Activated CD4-positive, alpha-beta memory T cell treated with anti-CD3 and anti-CD28 coated beads, Interleukin-2, amount 10 ng/mL, durations not matched to agents 7 days and 5 days (primary cell): ENCODE results near the gene OSBP2. TPM values are rescaled to one million over a fixed set of nuclear protein-coding genes. Genes with fewer than 3 reads are reported as not detected.

Experiments
- CTCF ChIA-PET: fragments of 350-600 bp; sonication (Branson Sonifier 250); formaldehyde crosslinking; loops from one replicate; lab custom pipeline; 2021; ENCODE audit warnings: antibody characterized with exemption, inconsistent platforms; lab: Charles Lee
- POLR2A ChIA-PET: fragments of 350-600 bp; sonication (Branson Sonifier 250); formaldehyde crosslinking; loops from one replicate; lab custom pipeline; 2021; ENCODE audit warnings: antibody characterized with exemption; lab: Charles Lee
- DNase-seq: peaks from one replicate; pipeline ENCODE4 v3.0.0-alpha.2; 2020
- H3K27ac Mint-ChIP-seq: one replicate; pipeline ENCODE4 v1.8.0; 2021; ENCODE audit warnings: mild to moderate bottlenecking, mixed read lengths
- H3K27me3 Mint-ChIP-seq: one replicate; pipeline ENCODE4 v1.8.0; 2021; ENCODE audit warnings: mixed read lengths
- H3K36me3 Mint-ChIP-seq: one replicate; pipeline ENCODE4 v1.8.0; 2021; ENCODE audit warnings: low read depth, mixed read lengths
- H3K4me1 Mint-ChIP-seq: one replicate; pipeline ENCODE4 v1.8.0; 2021; ENCODE audit warnings: mixed read lengths
- H3K4me3 Mint-ChIP-seq: one replicate; pipeline ENCODE4 v1.8.0; 2021; ENCODE audit warnings: mild to moderate bottlenecking, mixed read lengths
- H3K9me3 Mint-ChIP-seq: one replicate; pipeline ENCODE4 v1.8.0; 2021; ENCODE audit warnings: mixed read lengths
- total RNA-seq, 2 experiments: library from RNA; stranded (reverse); gene quantifications; one replicate each; pipeline ENCODE4 v1.2.3, GENCODE V29; 2021

The OSBP2 gene
- total RNA-seq, 2 experiments from 2014 or later, result 4.8 to 5.0 TPM

DNA sequence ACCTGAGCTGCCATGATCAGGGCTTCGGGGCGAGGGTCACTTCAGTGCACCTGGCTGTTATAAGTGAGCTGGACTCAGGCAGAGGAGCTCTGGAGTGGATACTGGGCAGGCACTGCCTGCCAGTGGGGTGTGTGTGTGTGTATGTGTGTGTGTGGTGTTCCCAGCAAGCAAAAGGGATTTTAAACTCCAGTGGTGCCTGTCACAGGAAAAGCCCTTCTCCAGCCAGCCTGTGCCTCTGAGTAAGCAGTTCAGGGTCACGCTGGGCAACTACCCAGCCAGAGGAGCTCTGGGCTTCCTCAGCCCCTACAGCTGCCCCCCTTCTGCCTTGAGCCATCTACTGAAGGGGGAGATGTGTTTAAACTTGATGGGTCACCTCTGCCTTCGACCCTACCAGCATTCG, 109.0 kb downstream of the OSBP2 start:
- Mint-ChIP-seq H3K27ac (no peak overlapping the region), H3K4me1 (peaks cover 23% of the 10 kb centered on the region), H3K27me3 (peaks cover 41% of the 10 kb centered on the region), H3K4me3 (no peak overlapping the region), H3K9me3 (no peaks in the 10 kb centered on the region), H3K36me3 (no peaks in the 10 kb centered on the region)
- CTCF ChIA-PET, result no interaction called here
- no peak for DNase-seq
- POLR2A ChIA-PET, result interaction anchor here (1.1 kb wide), 1 partner anchor 15 kb away, joined by 3 read pairs; no protein-coding TSS in a partner anchor

- ChIA-PET CTCF (no interaction called here), POLR2A (no interaction called here)
- no peaks in the 10 kb centered on the region for H3K36me3 Mint-ChIP-seq
These were observed 110.0 kb downstream of the OSBP2 start for GRCh38 chr22:30804626-30805025.

GRCh38 chr22:30806391-30806861, 111.8 kb downstream of the OSBP2 start:
- H3K27ac Mint-ChIP-seq, result no peak overlapping the region
- peaks cover 24% of the 10 kb centered on the region for H3K27me3 Mint-ChIP-seq
- H3K4me3 Mint-ChIP-seq, result no peak overlapping the region
- H3K9me3 Mint-ChIP-seq, result no peaks in the 10 kb centered on the region
- CTCF ChIA-PET, result interaction anchor here (0.9 to 2.1 kb wide), 2 partner anchors 64 to 172 kb away, joined by 4 to 5 read pairs; no protein-coding TSS in a partner anchor
- H3K4me1 Mint-ChIP-seq, result peaks cover 29% of the 10 kb centered on the region
- DNase-seq, result no peak
- POLR2A ChIA-PET, result no interaction called here
- no peaks in the 10 kb centered on the region for H3K36me3 Mint-ChIP-seq

More at GRCh38 chr22:30804626-30805025, 110.0 kb downstream of the OSBP2 start:
- no peak overlapping the region for H3K4me3 Mint-ChIP-seq
- no peak for DNase-seq
- peaks cover 25% of the 10 kb centered on the region for H3K4me1 Mint-ChIP-seq
- no peak overlapping the region for H3K27ac Mint-ChIP-seq
- peaks cover 41% of the 10 kb centered on the region for H3K27me3 Mint-ChIP-seq
- H3K9me3 Mint-ChIP-seq, result no peaks in the 10 kb centered on the region

GRCh38 chr22:30809086-30809485, 114.4 kb downstream of the OSBP2 start:
- no peak overlapping the region for H3K4me3 Mint-ChIP-seq
- peaks cover 22% of the 10 kb centered on the region for H3K4me1 Mint-ChIP-seq
- DNase-seq, result no peak
- H3K36me3 Mint-ChIP-seq, result no peaks in the 10 kb centered on the region
- H3K27ac Mint-ChIP-seq, result no peak overlapping the region
- ChIA-PET CTCF (no interaction called here), POLR2A (no interaction called here)
- H3K27me3 Mint-ChIP-seq, result peaks cover 8% of the 10 kb centered on the region
- H3K9me3 Mint-ChIP-seq, result no peaks in the 10 kb centered on the region

DNA sequence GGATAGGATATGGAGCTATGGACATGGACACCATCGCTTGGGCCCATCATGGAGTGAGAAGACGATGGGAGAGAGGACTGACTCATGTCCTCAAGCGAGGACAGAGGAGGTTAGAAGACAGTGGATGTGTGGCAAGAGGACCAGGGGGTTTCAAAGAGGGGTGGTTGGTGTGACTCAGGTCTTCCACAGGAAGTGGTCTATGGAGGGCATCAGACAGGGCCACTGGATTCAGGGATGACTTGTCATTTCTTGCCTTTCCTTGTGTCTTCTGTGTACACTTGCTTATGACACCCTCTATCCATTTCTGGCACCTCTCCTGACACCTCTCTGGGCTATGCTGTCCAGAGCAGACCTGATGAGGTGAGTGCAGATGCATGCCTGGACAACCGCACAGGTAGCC, 115.4 kb downstream of the OSBP2 start:
- DNase-seq, result no peak
- Mint-ChIP-seq H3K9me3 (no peaks in the 10 kb centered on the region), H3K36me3 (no peaks in the 10 kb centered on the region), H3K4me3 (no peak overlapping the region), H3K27me3 (peaks cover 3% of the 10 kb centered on the region), H3K27ac (no peak overlapping the region), H3K4me1 (peaks cover 20% of the 10 kb centered on the region)
- ChIA-PET CTCF (interaction anchor here (0.5 kb wide), 1 partner anchor 173 kb away, joined by 4 read pairs; no protein-coding TSS in a partner anchor), POLR2A (no interaction called here)

GRCh38 chr22:30813936-30814335, 119.3 kb downstream of the OSBP2 start:
- H3K4me3 Mint-ChIP-seq, result no peak overlapping the region
- DNase-seq, result no peak
- H3K27me3 Mint-ChIP-seq, result peaks cover 2% of the 10 kb centered on the region
- peaks cover 6% of the 10 kb centered on the region for H3K4me1 Mint-ChIP-seq
- no peaks in the 10 kb centered on the region for H3K9me3 Mint-ChIP-seq
- ChIA-PET POLR2A (no interaction called here), CTCF (no interaction called here)
- no peak overlapping the region for H3K27ac Mint-ChIP-seq
- no peaks in the 10 kb centered on the region for H3K36me3 Mint-ChIP-seq

- Mint-ChIP-seq H3K4me1 (peaks cover 5% of the 10 kb centered on the region), H3K27me3 (peaks cover 14% of the 10 kb centered on the region), H3K9me3 (no peaks in the 10 kb centered on the region), H3K4me3 (no peak overlapping the region), H3K27ac (no peak overlapping the region), H3K36me3 (no peaks in the 10 kb centered on the region)
- POLR2A ChIA-PET, result no interaction called here
- CTCF ChIA-PET, result no interaction called here
- DNase-seq, result no peak
These were observed 121.7 kb downstream of the OSBP2 start for GRCh38 chr22:30816413-30816812.

DNA sequence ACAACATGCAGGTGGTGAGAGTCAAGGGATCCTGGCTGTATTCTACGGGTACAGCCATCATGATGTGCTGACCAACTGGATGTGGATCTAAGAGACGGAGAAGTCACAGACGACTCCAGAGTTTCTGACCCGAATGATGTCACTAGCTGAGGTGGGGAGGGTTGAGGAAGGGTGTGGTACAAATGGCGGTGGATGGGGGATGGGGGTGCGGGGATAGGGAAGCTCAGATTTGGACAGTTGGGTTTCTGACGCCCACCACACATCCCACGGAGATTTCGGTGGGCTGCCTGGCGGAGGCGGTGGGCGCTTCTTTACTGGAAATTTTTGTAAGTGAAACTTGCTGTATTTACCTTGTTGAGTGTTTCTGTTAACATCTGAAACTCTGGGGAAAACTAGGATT, 126.7 kb downstream of the OSBP2 start:
- POLR2A ChIA-PET, result no interaction called here
- Mint-ChIP-seq H3K36me3 (no peaks in the 10 kb centered on the region), H3K27ac (no peak overlapping the region), H3K27me3 (peaks cover 42% of the 10 kb centered on the region), H3K4me1 (peaks cover 7% of the 10 kb centered on the region), H3K9me3 (no peaks in the 10 kb centered on the region), H3K4me3 (no peak overlapping the region)
- CTCF ChIA-PET, result no interaction called here
- no peak for DNase-seq

DNA sequence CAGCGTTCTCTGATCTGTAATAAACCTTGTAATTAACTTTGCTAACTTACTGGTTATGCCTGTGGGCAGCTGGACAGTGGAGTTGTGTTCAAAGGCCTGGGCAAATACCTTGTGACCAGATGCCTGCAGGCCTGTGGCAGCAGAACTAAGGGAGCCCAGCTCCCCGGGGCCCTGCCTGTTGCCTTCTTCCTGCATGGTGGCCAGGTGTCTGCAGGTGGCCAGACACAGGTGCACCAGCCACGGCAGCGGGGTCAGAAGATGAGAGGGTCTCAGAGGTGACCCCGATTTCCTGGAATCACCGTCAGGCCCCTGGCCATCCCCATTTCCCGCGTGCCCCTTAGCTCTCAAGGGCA, 127.2 kb downstream of the OSBP2 start:
- Mint-ChIP-seq H3K27ac (no peak overlapping the region), H3K27me3 (peaks cover 42% of the 10 kb centered on the region), H3K4me1 (peaks cover 8% of the 10 kb centered on the region), H3K36me3 (no peaks in the 10 kb centered on the region), H3K9me3 (no peaks in the 10 kb centered on the region), H3K4me3 (no peak overlapping the region)
- POLR2A ChIA-PET, result no interaction called here
- DNase-seq, result no peak
- CTCF ChIA-PET, result no interaction called here

GRCh38 chr22:30822216-30823014, 127.7 kb downstream of the OSBP2 start:
- H3K36me3 Mint-ChIP-seq, result no peaks in the 10 kb centered on the region
- no peaks in the 10 kb centered on the region for H3K9me3 Mint-ChIP-seq
- H3K4me1 Mint-ChIP-seq, result peaks cover 14% of the 10 kb centered on the region
- H3K4me3 Mint-ChIP-seq, result no peak overlapping the region
- ChIA-PET CTCF (no interaction called here), POLR2A (no interaction called here)
- H3K27me3 Mint-ChIP-seq, result peaks cover 42% of the 10 kb centered on the region
- H3K27ac Mint-ChIP-seq, result no peak overlapping the region
- no peak for DNase-seq

GRCh38 chr22:30823015-30823370, 128.3 kb downstream of the OSBP2 start:
- Mint-ChIP-seq H3K4me3 (no peak overlapping the region), H3K27me3 (peaks cover 42% of the 10 kb centered on the region), H3K27ac (no peak overlapping the region), H3K36me3 (no peaks in the 10 kb centered on the region), H3K4me1 (peaks cover 14% of the 10 kb centered on the region), H3K9me3 (no peaks in the 10 kb centered on the region)
- no peak for DNase-seq
- ChIA-PET POLR2A (no interaction called here), CTCF (interaction anchor here (0.8 to 0.9 kb wide), 2 partner anchors 97 to 146 kb away, joined by 3 read pairs; partner anchors contain the start of genes MORC2 and TUG1)

- CTCF ChIA-PET, result no interaction called here
- H3K4me3 Mint-ChIP-seq, result no peak overlapping the region
- peaks cover 40% of the 10 kb centered on the region for H3K27me3 Mint-ChIP-seq
- no peak overlapping the region for H3K27ac Mint-ChIP-seq
- no peaks in the 10 kb centered on the region for H3K36me3 Mint-ChIP-seq
- peak; percentile 6 for DNase-seq
- POLR2A ChIA-PET, result no interaction called here
- no peaks in the 10 kb centered on the region for H3K9me3 Mint-ChIP-seq
- peaks cover 14% of the 10 kb centered on the region for H3K4me1 Mint-ChIP-seq
These were observed 129.4 kb downstream of the OSBP2 start for GRCh38 chr22:30824096-30824495.

- POLR2A ChIA-PET, result no interaction called here
These were observed 130.0 kb downstream of the OSBP2 start for GRCh38 chr22:30824711-30825110.

More at GRCh38 chr22:30824711-30825110, 130.0 kb downstream of the OSBP2 start:
- H3K27ac Mint-ChIP-seq, result no peak overlapping the region
- DNase-seq, result peak; percentile 5
- H3K9me3 Mint-ChIP-seq, result no peaks in the 10 kb centered on the region
- H3K4me1 Mint-ChIP-seq, result peaks cover 14% of the 10 kb centered on the region
- no peaks in the 10 kb centered on the region for H3K36me3 Mint-ChIP-seq
- CTCF ChIA-PET, result no interaction called here
- no peak overlapping the region for H3K4me3 Mint-ChIP-seq
- peaks cover 40% of the 10 kb centered on the region for H3K27me3 Mint-ChIP-seq
